H9 (cell line): ENCODE measurements around the gene CREB5. TPM values are rescaled to one million over a fixed set of nuclear protein-coding genes. Genes with fewer than 3 reads are reported as not detected.

Source experiments
- DNase-seq: peaks from one replicate; pipeline ENCODE4 v3.0.0-alpha.2; 2017
- H2AFZ ChIP-seq: one replicate; pipeline ENCODE4 v1.6.1; 2013; ENCODE audit warnings: mild to moderate bottlenecking, low read length, control low read depth, moderate library complexity
- H2AK5ac ChIP-seq: 2 replicates; pipeline ENCODE4 v1.6.1; 2013; ENCODE audit warnings: low read length, control low read depth, mixed read lengths; ENCODE audit not compliant: insufficient read length
- H2BK120ac ChIP-seq: one replicate; pipeline ENCODE4 v1.6.1; 2013; ENCODE audit warnings: low read depth, mild to moderate bottlenecking, low read length, control low read depth, inconsistent platforms; ENCODE audit not compliant: poor library complexity, severe bottlenecking
- H2BK12ac ChIP-seq: 2 replicates; pipeline ENCODE4 v1.6.1; 2013; ENCODE audit warnings: low read length, control low read depth, mixed read lengths, low read depth; ENCODE audit not compliant: insufficient read length
- H2BK15ac ChIP-seq: 2 replicates; pipeline ENCODE4 v1.6.1; 2013; ENCODE audit warnings: low read depth, low read length, control low read depth
- H2BK20ac ChIP-seq: one replicate; pipeline ENCODE4 v1.6.1; 2013; ENCODE audit warnings: low read depth, mild to moderate bottlenecking, low read length, control low read depth, inconsistent platforms; ENCODE audit not compliant: poor library complexity, severe bottlenecking
- H2BK5ac ChIP-seq: 2 replicates; pipeline ENCODE4 v1.6.1; 2013; ENCODE audit warnings: low read length, control low read depth, mixed read lengths; ENCODE audit not compliant: insufficient read length
- H3K14ac ChIP-seq: 2 replicates; pipeline ENCODE4 v1.6.1; 2013; ENCODE audit warnings: low read length, control low read depth; ENCODE audit not compliant: insufficient read depth
- H3K18ac ChIP-seq: 2 replicates; pipeline ENCODE4 v1.6.1; 2013; ENCODE audit warnings: low read depth, mild to moderate bottlenecking, mixed read lengths, low read length, control low read depth; ENCODE audit not compliant: insufficient read length
- H3K23ac ChIP-seq: 2 replicates; pipeline ENCODE4 v1.6.1; 2013; ENCODE audit warnings: low read length, control low read depth, mixed read lengths, low read depth; ENCODE audit not compliant: insufficient read length
- H3K23me2 ChIP-seq: 2 replicates; pipeline ENCODE4 v1.6.1; 2013; ENCODE audit warnings: low read depth, mild to moderate bottlenecking, mixed read lengths, low read length, control low read depth; ENCODE audit not compliant: insufficient read length, poor library complexity, severe bottlenecking
- H3K27ac ChIP-seq: 2 replicates; pipeline ENCODE4 v1.5.1; 2013; ENCODE audit warnings: low read length, control low read depth, mixed read lengths, low read depth; ENCODE audit not compliant: insufficient read length
- H3K27me3 ChIP-seq: 2 replicates; pipeline ENCODE4 v1.6.1; 2013; ENCODE audit warnings: low read length, control low read depth, inconsistent platforms; ENCODE audit not compliant: insufficient read depth
- H3K4ac ChIP-seq: 2 replicates; pipeline ENCODE4 v1.6.1; 2013; ENCODE audit warnings: low read depth, mild to moderate bottlenecking, control low read depth, inconsistent platforms, low read length, moderate library complexity
- H3K4me1 ChIP-seq: 2 replicates; pipeline ENCODE4 v1.6.1; 2013; ENCODE audit warnings: low read length, control low read depth, inconsistent platforms; ENCODE audit not compliant: insufficient read depth
- H3K4me2 ChIP-seq: 2 replicates; pipeline ENCODE4 v1.6.1; 2013; ENCODE audit warnings: low read length, control low read depth, mixed read lengths; ENCODE audit not compliant: insufficient read length, insufficient read depth
- H3K56ac ChIP-seq: 2 replicates; pipeline ENCODE4 v1.6.1; 2013; ENCODE audit warnings: low read depth, mild to moderate bottlenecking, mixed read lengths, low read length, control low read depth; ENCODE audit not compliant: insufficient read length
- H3K79me1 ChIP-seq: 2 replicates; pipeline ENCODE4 v1.6.1; 2013; ENCODE audit warnings: low read depth, mild to moderate bottlenecking, moderate library complexity, low read length, control low read depth, inconsistent platforms; ENCODE audit not compliant: insufficient read depth, poor library complexity, severe bottlenecking
- H3K79me2 ChIP-seq: 2 replicates; pipeline ENCODE4 v1.6.1; 2013; ENCODE audit warnings: low read length, control low read depth, inconsistent platforms; ENCODE audit not compliant: insufficient read depth
- H3K9ac ChIP-seq: 2 replicates; pipeline ENCODE4 v1.6.1; 2013; ENCODE audit warnings: low read length, control low read depth, mixed read lengths; ENCODE audit not compliant: insufficient read length; ENCODE audit errors: extremely low read depth
- H3K9me3 ChIP-seq: one replicate; pipeline ENCODE4 v1.6.1; 2013; ENCODE audit warnings: low read depth, low read length, inconsistent platforms; ENCODE audit not compliant: control insufficient read depth
- H3T11ph ChIP-seq: one replicate; pipeline ENCODE4 v1.6.1; 2013; ENCODE audit warnings: mild to moderate bottlenecking, low read length, control low read depth, inconsistent platforms
- H4K20me1 ChIP-seq: one replicate; pipeline ENCODE4 v1.6.1; 2013; ENCODE audit not compliant: control insufficient read depth, insufficient read length, insufficient read depth
- H4K5ac ChIP-seq: 2 replicates; pipeline ENCODE4 v1.6.1; 2013; ENCODE audit warnings: low read depth, mild to moderate bottlenecking, mixed read lengths, low read length, control low read depth; ENCODE audit not compliant: insufficient read length
- H4K8ac ChIP-seq: replicated peaks from 2 replicates; pipeline ENCODE4 v1.6.1; 2013; ENCODE audit warnings: low read length, control low read depth, mixed read lengths, low read depth; ENCODE audit not compliant: insufficient read length
- H4K91ac ChIP-seq: 2 replicates; pipeline ENCODE4 v1.6.1; 2013; ENCODE audit warnings: low read depth, mild to moderate bottlenecking, moderate library complexity, mixed read lengths, low read length, control low read depth; ENCODE audit not compliant: insufficient read length
- H3K27ac Mint-ChIP-seq, 3 experiments: 2 replicates in 2 of 3; 3 replicates in 1 of 3; pipeline ENCODE4 v1.8.0; 2020 to 2021; ENCODE audit warnings: mixed read lengths in 3 of 3, mild to moderate bottlenecking in 1 of 3, moderate library complexity in 1 of 3
- H3K27me3 Mint-ChIP-seq: 2 replicates; pipeline ENCODE4 v1.8.0; 2021; ENCODE audit warnings: low read depth, mild to moderate bottlenecking, moderate library complexity, mixed read lengths
- H3K36me3 Mint-ChIP-seq, 3 experiments: 2 replicates in 2 of 3; 3 replicates in 1 of 3; pipeline ENCODE4 v1.8.0; 2020 to 2021; ENCODE audit warnings: low read depth in 3 of 3, mixed read lengths in 3 of 3; ENCODE audit not compliant: insufficient read depth in 1 of 3
- H3K4me1 Mint-ChIP-seq, 2 experiments: 2 replicates each; pipeline ENCODE4 v1.8.0; 2020; ENCODE audit warnings: mixed read lengths in 2 of 2
- H3K4me3 Mint-ChIP-seq, 2 experiments: 2 replicates in 1 of 2; 3 replicates in 1 of 2; pipeline ENCODE4 v1.8.0; 2020 to 2021; ENCODE audit warnings: mild to moderate bottlenecking in 2 of 2, mixed read lengths in 2 of 2, moderate library complexity in 1 of 2
- H3K9me3 Mint-ChIP-seq, 2 experiments: 2 replicates in 1 of 2; 3 replicates in 1 of 2; pipeline ENCODE4 v1.8.0; 2020; ENCODE audit warnings: mild to moderate bottlenecking in 2 of 2, mixed read lengths in 2 of 2, moderate library complexity in 1 of 2
- WGBS: extraction: QIAGEN DNeasy Blood & Tissue Kit; methylation state at CpG from one replicate; pipeline ENCODE4 v1.1.7; 2013; ENCODE audit warnings: missing lambda C conversion rate, low lambda C conversion rate, mixed read lengths; ENCODE audit not compliant: insufficient read length; ENCODE audit errors: extremely low coverage; 5-methylcytosine and 5-hydroxymethylcytosine counted together
- total RNA-seq: library from RNA; stranded (reverse); gene quantifications from 2 replicates; pipeline ENCODE4 v1.2.1, GENCODE V29; 2021
- TF ChIP-seq, protein P1 (sequence below): fragments of 200-600 bp; sonication (generic); conservative IDR thresholded peaks from 3 replicates; pipeline ENCODE4 v1.8.0; 2021; ENCODE audit warnings: antibody characterized with exemption, mild to moderate bottlenecking

The CREB5 gene
- total RNA-seq, 1 experiment from 2014 or later: 4.0 TPM

DNA sequence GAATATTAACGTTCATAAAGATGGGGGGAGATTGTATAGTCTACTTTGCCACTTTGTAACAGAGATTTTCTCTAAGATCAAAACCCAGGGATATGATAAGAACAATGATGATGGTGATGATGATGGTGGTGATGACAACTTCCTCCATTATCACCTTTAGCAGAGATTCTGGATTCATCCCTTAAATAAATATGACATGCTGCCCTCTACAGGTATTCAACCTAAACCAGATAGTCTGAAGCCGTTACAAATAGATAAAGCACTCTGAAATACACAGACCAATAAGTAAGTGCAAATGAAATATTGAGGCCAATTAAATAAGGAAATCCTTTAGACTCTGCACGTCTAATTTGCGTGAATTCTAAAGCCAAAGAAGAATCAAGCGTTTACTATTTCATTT lies 211.5 kb downstream of the CREB5 start:
- H2BK15ac ChIP-seq: no peak overlapping the region
- no peak overlapping the region for H4K91ac ChIP-seq
- H2AFZ ChIP-seq: no peak overlapping the region
- no peak overlapping the region for H3K14ac ChIP-seq
- H2BK12ac ChIP-seq: no peak overlapping the region
- H3K23ac ChIP-seq: no peak overlapping the region
- H2AK5ac ChIP-seq: no peak overlapping the region
- H3K56ac ChIP-seq: no peak overlapping the region
- H3K79me1 ChIP-seq: no peaks in the 10 kb centered on the region
- H3K79me2 ChIP-seq: no peaks in the 10 kb centered on the region
- no peak overlapping the region for H3K4ac ChIP-seq
- H3K27ac ChIP-seq: no peak overlapping the region
- no peak overlapping the region for H2BK5ac ChIP-seq
- H3K9me3 ChIP-seq: no peaks in the 10 kb centered on the region
- H3K4me1 ChIP-seq: no peaks in the 10 kb centered on the region
- peaks cover 12 to 18% of the 10 kb centered on the region in 2 experiments for H3K4me1 Mint-ChIP-seq
- no peaks in the 10 kb centered on the region for H3K23me2 ChIP-seq
- H2BK20ac ChIP-seq: no peak overlapping the region
- no peaks in the 10 kb centered on the region; the same call in 1 of the 2 replicates for H3K27me3 Mint-ChIP-seq
- H3K18ac ChIP-seq: no peak overlapping the region
- TF ChIP-seq, protein P1, sequence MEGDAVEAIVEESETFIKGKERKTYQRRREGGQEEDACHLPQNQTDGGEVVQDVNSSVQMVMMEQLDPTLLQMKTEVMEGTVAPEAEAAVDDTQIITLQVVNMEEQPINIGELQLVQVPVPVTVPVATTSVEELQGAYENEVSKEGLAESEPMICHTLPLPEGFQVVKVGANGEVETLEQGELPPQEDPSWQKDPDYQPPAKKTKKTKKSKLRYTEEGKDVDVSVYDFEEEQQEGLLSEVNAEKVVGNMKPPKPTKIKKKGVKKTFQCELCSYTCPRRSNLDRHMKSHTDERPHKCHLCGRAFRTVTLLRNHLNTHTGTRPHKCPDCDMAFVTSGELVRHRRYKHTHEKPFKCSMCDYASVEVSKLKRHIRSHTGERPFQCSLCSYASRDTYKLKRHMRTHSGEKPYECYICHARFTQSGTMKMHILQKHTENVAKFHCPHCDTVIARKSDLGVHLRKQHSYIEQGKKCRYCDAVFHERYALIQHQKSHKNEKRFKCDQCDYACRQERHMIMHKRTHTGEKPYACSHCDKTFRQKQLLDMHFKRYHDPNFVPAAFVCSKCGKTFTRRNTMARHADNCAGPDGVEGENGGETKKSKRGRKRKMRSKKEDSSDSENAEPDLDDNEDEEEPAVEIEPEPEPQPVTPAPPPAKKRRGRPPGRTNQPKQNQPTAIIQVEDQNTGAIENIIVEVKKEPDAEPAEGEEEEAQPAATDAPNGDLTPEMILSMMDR: peak; percentile 60
- H2BK120ac ChIP-seq: no peak overlapping the region
- DNase-seq: no peak
- H3K9me3 Mint-ChIP-seq: no peaks in the 10 kb centered on the region
- H3K36me3 Mint-ChIP-seq: no peaks in the 10 kb centered on the region
- no peaks in the 10 kb centered on the region for H4K20me1 ChIP-seq
- H3T11ph ChIP-seq: no peak overlapping the region
- H3K27ac Mint-ChIP-seq: no peak overlapping the region
- H4K5ac ChIP-seq: no peak overlapping the region
- no peak overlapping the region for H3K9ac ChIP-seq
- H3K4me3 Mint-ChIP-seq: no peak overlapping the region
- H3K4me2 ChIP-seq: no peak overlapping the region
- WGBS: no CpG with 5 or more reads among the region's 5 CpGs
- H3K27me3 ChIP-seq: no peaks in the 10 kb centered on the region
- H4K8ac ChIP-seq: no peak overlapping the region
